GM12892 (cell line): ENCODE data around the gene RCOR1.

Experiments used
- DNase-seq: peaks from one replicate; pipeline ENCODE4 v3.0.0; 2011; ENCODE audit not compliant: insufficient read length
- FAIRE-seq: peaks from 2 replicates; lab custom pipeline; 2011; peaks lifted over from hg19 to GRCh38; lab: Jason Lieb, UNC
- POLR2A ChIP-seq: IDR thresholded peaks from 2 replicates; pipeline ENCODE4 v1.6.1; 2011; ENCODE audit warnings: low read depth, low read length, control low read depth
- POLR2AphosphoS5 ChIP-seq: IDR thresholded peaks from 2 replicates; pipeline ENCODE4 v1.6.1; 2011; ENCODE audit warnings: low read depth, low read length, control low read depth
- TAF1 ChIP-seq: IDR thresholded peaks from 2 replicates; pipeline ENCODE4 v1.6.1; 2011; ENCODE audit warnings: low read depth, mild to moderate bottlenecking, control low read depth, low read length, borderline replicate concordance

Gene RCOR1

DNA sequence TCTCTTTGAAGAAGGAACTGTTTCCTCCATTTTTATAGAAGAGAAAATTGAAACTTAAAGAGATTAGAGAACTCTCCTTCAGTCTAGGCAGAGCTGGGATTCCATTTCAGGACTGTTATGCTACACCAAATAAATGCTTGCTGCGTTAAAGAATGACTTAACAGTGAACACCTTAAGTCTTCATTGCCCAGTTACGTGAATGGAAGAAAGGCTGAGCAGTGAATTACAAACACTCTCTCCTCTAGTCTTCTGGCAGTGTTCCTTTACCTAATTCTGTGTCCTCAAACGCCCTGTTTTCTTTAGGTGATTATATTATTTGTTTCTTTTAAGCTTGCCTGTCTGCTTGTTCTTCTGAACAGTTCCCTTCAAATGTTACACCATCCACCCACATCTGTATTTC lies 59.7 kb downstream of the RCOR1 start:
- DNase-seq (no peak), FAIRE-seq (no peak)
- no peak for TF ChIP-seq TAF1
- no peak for TF ChIP-seq POLR2A
- TF ChIP-seq POLR2AphosphoS5, result no peak

DNA sequence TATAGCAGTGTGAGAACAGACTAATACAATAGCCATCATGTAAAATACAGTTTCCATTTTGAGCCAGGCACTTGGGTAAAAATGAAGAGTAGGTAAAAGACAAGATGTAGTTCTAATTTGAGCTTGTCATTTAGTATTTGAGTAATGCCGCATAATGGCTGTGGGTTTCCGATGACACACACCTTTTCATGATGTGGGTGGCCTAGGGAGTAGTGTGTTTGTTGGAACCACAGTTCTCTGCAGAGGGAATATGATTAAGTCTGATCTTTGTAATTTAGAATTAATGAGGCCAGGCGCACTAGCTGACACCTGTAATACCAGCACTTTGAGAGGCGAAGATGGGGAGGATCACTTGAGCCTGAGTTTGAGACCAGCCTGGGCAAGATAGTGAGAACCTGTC lies 61.8 kb downstream of the RCOR1 start:
- no peak for DNase-seq

DNA sequence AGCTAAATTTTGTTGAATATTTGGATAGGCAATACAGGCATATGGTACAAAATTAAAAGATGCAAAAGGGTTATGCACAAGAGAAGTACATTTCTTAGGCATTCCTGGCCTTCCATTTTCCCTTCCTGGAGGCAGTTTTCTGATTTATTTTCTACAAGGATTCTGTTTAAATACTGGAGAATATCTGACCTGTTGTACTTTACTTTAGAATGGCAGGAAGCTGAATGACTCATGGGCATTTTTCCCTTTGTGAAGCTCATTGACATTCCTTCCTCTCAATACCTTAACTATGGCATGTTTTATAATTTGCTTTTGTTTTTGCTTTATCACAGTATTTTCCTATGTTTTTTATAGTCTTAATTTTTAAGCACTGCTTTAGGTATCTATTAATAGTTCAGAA lies 62.7 kb downstream of the RCOR1 start:
- TF ChIP-seq TAF1 (no peak), POLR2AphosphoS5 (no peak)
- DNase-seq, result no peak
- FAIRE-seq, result no peak

More for the DNA sequence above, 61.8 kb downstream of the RCOR1 start:
- FAIRE-seq, result no peak
- TF ChIP-seq POLR2AphosphoS5 (no peak), TAF1 (no peak), POLR2A (no peak)

DNA sequence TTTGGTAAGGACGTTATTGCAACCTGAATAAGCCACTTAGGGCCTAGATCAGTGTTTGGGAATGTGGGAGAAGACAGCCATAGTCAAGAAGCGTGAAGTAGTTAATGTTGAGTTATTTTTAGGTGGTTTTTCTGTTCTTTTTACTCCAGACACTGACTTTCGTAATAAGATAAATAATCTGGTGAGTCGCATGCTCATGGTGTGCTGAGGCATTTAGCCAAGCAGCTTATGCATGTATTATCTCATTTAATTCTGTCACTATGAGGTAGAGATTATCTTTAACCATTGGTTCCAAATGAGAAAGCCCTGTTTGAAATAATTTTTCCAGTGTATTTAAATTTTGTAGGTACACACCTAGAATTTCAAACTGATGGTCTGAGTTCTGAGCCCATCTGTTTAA lies 67.3 kb downstream of the RCOR1 start:
- DNase-seq (no peak), FAIRE-seq (no peak)

DNA sequence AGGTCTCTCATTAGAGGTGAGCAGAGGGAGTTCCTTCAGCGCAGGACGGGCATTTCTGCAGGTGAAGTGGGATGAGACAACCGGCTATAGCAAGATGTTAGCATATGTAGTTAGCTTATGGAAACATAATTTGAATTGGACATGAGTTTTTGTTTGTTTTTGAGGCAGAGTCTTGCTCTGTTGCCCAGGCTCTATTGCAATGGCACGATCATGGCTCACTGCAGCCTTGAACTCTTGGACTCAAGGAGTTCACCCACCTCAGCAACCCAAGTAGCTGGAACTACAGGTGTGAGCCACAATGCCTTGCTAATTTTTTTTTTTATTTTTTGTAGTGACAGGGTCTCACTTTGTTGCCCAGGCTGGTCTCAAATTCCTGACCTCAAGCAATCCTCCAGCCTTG lies 69.2 kb downstream of the RCOR1 start:
- FAIRE-seq (no peak), DNase-seq (no peak)
- no peak for TF ChIP-seq POLR2AphosphoS5
- TF ChIP-seq TAF1, result no peak
- TF ChIP-seq POLR2A, result no peak

More for the DNA sequence above, 67.3 kb downstream of the RCOR1 start:
- TF ChIP-seq POLR2AphosphoS5, result no peak
- no peak for TF ChIP-seq TAF1
- TF ChIP-seq POLR2A, result no peak

DNA sequence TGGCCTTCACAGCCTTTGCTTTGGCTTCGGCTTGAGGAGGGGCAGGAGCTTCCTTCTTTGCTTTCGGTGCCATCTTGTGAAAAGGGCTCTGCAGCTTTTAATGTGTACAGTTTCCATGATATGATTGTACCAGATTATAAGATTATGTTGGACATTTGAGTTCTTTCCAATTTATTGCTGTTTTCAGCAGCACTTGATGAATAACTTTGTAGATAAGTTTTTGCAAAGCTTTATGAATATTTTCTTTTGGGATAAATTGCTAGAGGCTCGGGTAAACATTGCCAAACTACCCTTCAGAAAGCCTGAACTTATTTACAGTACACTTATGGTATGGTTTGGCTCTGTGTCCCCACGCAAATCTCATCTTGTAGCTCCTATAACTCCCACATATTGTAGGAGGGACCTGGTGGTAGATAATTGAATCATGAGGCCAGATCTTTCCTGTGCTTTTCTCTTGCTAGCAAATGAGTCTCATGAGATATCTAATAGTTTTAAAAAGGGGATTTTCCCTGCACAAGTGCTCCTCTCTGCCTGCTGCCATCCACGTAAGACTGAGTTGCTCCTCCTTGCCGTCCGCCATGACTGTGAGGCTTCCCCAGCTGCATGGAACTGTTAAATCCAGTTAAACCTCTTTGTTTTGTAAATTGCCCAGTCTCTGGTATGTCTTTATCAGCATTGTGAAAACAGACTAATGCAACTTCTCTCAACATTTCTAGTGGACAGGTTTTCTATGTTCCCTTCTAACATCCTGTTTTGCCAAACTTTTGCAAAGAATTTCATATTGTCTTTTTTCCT lies 70.4 kb downstream of the RCOR1 start:
- TF ChIP-seq POLR2AphosphoS5, result no peak
- TF ChIP-seq POLR2A, result no peak
- no peak for TF ChIP-seq TAF1
- FAIRE-seq (no peak), DNase-seq (no peak)

DNA sequence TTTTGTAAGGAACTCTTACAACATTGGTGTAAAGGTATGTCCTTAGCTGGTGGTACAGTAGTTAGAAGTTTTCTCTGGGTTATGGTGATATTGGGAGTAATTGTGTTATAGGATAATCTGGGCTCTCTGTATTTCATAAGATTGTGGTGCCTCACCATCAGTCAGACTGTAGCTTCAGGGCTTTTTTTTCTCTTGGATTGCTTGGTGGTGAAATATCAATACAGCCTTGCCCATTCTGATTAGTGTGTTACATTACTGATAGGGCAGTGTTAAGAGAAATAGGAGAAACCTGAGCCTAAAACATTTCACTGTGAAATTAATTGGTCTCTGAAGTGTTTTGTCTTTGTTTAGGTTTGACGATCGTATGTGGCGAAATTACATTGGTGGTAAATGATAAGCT lies 71.0 kb downstream of the RCOR1 start:
- DNase-seq (no peak), FAIRE-seq (no peak)
- TF ChIP-seq TAF1 (no peak), POLR2AphosphoS5 (no peak), POLR2A (no peak)

DNA sequence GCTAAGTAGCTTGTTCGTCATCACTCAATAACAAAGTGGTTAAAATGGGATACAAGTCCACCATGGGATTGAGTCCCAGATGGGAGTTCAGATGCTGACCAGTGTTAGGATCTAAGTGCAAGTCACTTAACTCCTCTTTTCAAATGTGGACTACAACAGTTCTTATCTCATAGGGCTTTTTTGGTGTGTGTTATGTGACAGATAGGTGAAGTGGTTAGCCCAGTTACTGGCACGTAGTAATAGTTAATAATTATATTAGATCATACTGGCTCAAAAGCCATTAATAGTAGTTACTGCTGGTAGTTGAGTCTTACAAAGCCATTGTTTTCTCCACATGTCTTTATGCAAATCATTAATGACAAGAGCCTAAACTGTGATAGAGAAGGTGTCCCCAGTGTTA lies 73.2 kb downstream of the RCOR1 start:
- TF ChIP-seq TAF1, result no peak
- TF ChIP-seq POLR2AphosphoS5, result no peak
- TF ChIP-seq POLR2A, result no peak
- no peak for FAIRE-seq
- DNase-seq, result no peak

DNA sequence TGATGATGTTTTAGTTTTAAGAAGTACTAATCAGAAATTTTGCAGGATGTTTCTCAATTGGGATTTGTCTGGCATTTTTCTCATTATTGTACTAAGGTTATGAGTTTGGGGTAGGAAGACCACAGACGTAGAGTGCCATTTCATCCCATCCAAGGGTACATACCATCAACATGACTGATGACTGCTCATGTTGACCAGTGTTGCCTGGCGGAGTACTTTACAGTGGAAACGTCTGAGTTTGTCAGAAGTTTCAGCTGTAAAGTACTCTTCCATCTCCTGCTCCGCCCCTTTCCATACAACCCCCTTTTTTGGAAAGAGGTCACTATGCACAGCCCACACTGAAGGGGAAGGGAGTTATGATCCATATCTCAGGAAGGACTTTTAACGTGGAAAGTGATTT lies 74.2 kb downstream of the RCOR1 start:
- DNase-seq (no peak), FAIRE-seq (no peak)
- no peak for TF ChIP-seq POLR2A
- TF ChIP-seq TAF1, result no peak
- TF ChIP-seq POLR2AphosphoS5, result no peak

DNA sequence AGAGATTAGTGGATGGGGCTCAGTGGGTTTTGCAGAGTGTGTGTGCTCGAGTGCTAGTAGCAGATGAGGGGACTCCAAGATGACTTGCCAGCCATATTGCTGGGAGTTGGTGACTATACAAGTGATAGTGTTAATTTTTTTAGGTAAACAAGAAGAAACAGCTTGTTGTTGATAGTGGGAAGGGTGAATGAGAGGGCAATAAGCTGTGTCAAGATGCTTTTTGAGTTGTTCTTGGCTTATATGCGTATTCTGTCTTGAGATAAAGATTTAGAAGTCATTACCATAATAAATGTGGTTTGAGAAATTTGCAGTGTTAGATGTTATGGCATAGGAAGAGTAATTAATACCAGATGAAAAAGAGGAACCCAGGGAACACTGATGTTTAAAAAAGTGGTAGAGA lies 75.3 kb downstream of the RCOR1 start:
- FAIRE-seq, result no peak
- no peak for DNase-seq
- TF ChIP-seq POLR2A (no peak), TAF1 (no peak), POLR2AphosphoS5 (no peak)

DNA sequence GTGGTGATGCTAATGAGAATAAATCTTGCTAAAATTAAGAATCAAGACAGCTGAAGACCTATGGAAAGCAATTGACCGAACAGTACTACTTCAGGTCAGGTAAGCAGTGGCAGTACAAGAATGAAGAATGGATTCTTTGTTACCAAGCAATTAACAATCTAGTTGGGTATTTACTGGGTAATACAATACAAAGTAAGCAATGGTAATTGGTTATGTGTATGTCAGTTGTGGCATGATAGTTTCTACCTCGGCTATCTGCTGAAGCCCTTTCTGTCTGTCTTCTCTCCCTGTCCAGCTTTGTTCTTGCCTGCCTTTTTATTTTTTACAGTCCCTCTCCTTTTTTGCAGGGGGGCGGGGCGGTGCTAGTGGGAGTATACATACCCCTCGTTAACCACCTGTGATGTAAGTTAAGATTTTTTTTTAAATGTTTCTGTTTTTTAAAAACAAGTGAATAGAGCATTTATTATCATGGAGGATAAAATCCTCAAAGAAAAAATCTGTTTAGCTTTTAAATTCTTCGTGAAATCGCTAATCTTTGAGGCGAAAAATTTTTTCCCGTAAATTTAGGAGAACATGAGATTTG lies 75.9 kb downstream of the RCOR1 start:
- no peak for TF ChIP-seq POLR2AphosphoS5
- TF ChIP-seq TAF1, result no peak
- no peak for TF ChIP-seq POLR2A
- DNase-seq (no peak), FAIRE-seq (no peak)

DNA sequence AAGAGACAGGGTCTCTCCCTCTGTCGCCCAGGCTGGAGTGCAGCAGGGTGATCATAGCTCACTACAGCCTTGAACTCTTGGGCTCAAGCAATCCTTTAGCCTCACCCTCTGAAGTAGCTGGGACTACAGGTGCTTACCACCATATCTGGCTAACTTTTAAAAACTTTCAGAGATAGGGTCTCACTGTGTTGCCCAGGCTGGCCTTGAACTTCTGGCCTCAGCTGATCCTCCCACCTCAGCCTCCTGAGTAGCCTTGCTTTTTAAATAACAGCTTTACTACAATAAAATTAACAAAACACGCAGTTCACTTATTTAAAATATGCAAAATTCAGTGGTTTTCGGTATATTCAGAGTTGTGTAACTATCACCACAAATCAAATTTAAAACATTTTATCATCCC lies 79.0 kb downstream of the RCOR1 start:
- no peak for FAIRE-seq
- TF ChIP-seq POLR2AphosphoS5 (no peak), POLR2A (no peak), TAF1 (no peak)

DNA sequence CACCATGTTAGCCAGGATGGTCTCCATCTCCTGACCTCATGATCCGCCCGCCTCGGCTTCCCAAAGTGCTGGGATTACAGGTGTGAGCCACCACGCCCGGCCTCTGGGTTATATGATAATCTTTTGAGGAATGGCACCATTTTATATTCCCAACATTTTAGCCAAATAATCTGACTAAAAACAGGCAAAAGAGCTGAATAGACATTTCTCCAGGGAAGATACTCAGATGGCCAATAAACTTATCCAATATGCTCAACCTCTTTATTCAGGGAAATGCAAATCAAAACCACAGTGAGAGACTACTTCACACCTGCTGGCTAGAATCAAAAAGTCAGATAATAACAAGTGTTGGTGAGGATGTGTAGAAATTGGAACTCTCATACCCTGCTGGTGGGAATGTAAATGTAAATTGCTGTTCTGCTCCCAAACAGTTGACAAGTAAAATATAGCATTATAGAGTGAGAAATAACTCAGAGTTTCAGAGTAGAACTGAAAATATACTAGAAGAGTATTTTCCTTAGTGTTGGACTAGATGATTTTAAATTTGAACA lies 80.0 kb downstream of the RCOR1 start:
- TF ChIP-seq POLR2AphosphoS5 (no peak), TAF1 (no peak), POLR2A (no peak)
- DNase-seq (no peak), FAIRE-seq (no peak)

More for the DNA sequence above, 79.0 kb downstream of the RCOR1 start:
- DNase-seq, result no peak
